PFSK-1 (cell line): Measurements from ENCODE around the gene BCAS3.

Experiments
- FOXP2 ChIP-seq: optimal IDR thresholded peaks from 2 replicates; pipeline ENCODE3; 2011; ENCODE audit warnings: borderline replicate concordance, control low read depth, inconsistent platforms; ENCODE audit not compliant: insufficient read depth; ENCODE audit errors: extremely low read length, extremely low read depth
- POLR2AphosphoS5 ChIP-seq: IDR thresholded peaks from 2 replicates; pipeline ENCODE4 v1.6.1; 2012; ENCODE audit warnings: low read depth, mild to moderate bottlenecking, control low read depth, low read length, moderate library complexity
- SIN3A ChIP-seq: IDR thresholded peaks from 2 replicates; pipeline ENCODE4 v1.6.1; 2012; ENCODE audit warnings: mild to moderate bottlenecking, low read length, moderate library complexity, borderline replicate concordance; ENCODE audit not compliant: insufficient read depth
- TAF1 ChIP-seq: IDR thresholded peaks from 2 replicates; pipeline ENCODE4 v1.6.1; 2012; ENCODE audit warnings: low read length, control low read depth, borderline replicate concordance; ENCODE audit not compliant: insufficient read depth
- TF ChIP-seq, protein P1 (sequence below), 2 experiments: IDR thresholded peaks; 2 replicates each; pipeline versions ENCODE4 v1.6.1 to v1.8.0; 2011 to 2012; ENCODE audit warnings: low read depth in 2 of 2, low read length in 2 of 2, control low read depth in 1 of 2, inconsistent platforms in 1 of 2, mild to moderate bottlenecking in 1 of 2, moderate library complexity in 1 of 2; ENCODE audit not compliant: insufficient read depth in 1 of 2

Gene BCAS3

GRCh38 chr17:61284174-61284573 is 606.5 kb downstream of the BCAS3 start:
- TF ChIP-seq FOXP2 (no peak), POLR2AphosphoS5 (no peak), SIN3A (no peak), TAF1 (no peak)
- TF ChIP-seq, protein P1, sequence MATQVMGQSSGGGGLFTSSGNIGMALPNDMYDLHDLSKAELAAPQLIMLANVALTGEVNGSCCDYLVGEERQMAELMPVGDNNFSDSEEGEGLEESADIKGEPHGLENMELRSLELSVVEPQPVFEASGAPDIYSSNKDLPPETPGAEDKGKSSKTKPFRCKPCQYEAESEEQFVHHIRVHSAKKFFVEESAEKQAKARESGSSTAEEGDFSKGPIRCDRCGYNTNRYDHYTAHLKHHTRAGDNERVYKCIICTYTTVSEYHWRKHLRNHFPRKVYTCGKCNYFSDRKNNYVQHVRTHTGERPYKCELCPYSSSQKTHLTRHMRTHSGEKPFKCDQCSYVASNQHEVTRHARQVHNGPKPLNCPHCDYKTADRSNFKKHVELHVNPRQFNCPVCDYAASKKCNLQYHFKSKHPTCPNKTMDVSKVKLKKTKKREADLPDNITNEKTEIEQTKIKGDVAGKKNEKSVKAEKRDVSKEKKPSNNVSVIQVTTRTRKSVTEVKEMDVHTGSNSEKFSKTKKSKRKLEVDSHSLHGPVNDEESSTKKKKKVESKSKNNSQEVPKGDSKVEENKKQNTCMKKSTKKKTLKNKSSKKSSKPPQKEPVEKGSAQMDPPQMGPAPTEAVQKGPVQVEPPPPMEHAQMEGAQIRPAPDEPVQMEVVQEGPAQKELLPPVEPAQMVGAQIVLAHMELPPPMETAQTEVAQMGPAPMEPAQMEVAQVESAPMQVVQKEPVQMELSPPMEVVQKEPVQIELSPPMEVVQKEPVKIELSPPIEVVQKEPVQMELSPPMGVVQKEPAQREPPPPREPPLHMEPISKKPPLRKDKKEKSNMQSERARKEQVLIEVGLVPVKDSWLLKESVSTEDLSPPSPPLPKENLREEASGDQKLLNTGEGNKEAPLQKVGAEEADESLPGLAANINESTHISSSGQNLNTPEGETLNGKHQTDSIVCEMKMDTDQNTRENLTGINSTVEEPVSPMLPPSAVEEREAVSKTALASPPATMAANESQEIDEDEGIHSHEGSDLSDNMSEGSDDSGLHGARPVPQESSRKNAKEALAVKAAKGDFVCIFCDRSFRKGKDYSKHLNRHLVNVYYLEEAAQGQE (IDR thresholded peaks at IDR 0.05; ENCODE audit: insufficient read depth in 1 of 2, low read depth in 2 of 2, low read length in 2 of 2), result no peak

- TF ChIP-seq SIN3A (no peak), POLR2AphosphoS5 (no peak), FOXP2 (no peak), TAF1 (no peak)
- TF ChIP-seq, protein P1 (IDR thresholded peaks at IDR 0.05; ENCODE audit: insufficient read depth in 1 of 2, low read depth in 2 of 2, low read length in 2 of 2), result no peak
Measured at GRCh38 chr17:61284746-61285145, 607.1 kb downstream of the BCAS3 start.

DNA sequence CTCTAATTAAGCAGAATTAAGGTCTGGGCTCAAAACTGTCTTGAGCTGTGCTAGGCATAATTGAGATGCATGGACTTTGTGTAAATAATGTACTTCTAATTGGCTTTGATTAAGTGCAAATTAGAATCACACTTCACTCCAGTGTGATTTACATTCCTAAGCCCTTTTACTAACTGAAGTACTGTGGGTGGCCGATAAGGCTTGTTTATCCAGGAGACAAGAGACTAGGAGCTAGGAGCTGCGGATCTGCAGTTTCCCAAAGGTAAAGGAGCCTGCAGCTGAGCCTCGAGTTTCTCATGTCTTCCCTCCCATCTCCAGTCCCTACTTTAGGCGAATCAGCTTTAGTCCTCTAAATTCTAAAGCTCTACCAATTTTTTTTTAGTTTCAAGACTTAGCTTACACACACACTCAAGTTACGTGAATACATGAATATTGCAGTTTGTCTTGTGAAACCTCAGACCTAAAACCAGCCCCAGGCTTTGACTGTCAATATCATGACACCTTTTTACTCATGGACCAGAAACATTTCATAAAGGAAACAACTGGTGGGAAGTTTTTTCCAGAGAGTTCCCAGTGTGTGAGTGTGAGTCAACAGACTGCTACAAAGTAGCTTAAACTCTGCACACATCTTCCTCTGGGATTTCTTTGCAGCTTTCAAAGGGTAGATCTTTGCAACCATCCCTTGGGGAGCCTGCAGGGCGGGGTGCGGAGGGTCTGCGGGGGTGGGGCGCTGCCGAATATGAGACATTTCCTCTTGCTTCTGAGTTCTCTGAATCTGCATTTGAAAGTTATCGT is 608.1 kb downstream of the BCAS3 start:
- TF ChIP-seq, protein P1 (IDR thresholded peaks at IDR 0.05; ENCODE audit: insufficient read depth in 1 of 2, low read depth in 2 of 2, low read length in 2 of 2), result no peak

GRCh38 chr17:61286449-61286848 is 608.8 kb downstream of the BCAS3 start:
- TF ChIP-seq TAF1 (no peak), POLR2AphosphoS5 (no peak), FOXP2 (no peak), SIN3A (no peak)
- TF ChIP-seq, protein P1 (IDR thresholded peaks at IDR 0.05; ENCODE audit: insufficient read depth in 1 of 2, low read depth in 2 of 2, low read length in 2 of 2), result no peak
